Measurements from ENCODE around the gene PIR. TPM values are rescaled to one million over a fixed set of nuclear protein-coding genes. Genes with fewer than 3 reads are reported as not detected.

The PIR gene
- total RNA-seq: 27.6 to 28.8 TPM (median 28.7 TPM) in 3 replicates

- peak within 1 kb of the TSS; percentile 87 for H3K27ac Mint-ChIP-seq
- no peaks in the 10 kb centered on the region for H3K9me3 Mint-ChIP-seq
Measured at GRCh38 chrX:15493118-15493962, at the start of gene PIR. Gene PIR (minus strand): TSS chrX:15493333. CDS start chrX:15491257, 2,076 bp downstream.

GRCh38 chrX:15530318-15530717 is 37.2 kb upstream of the PIR start:
- DNase-seq (ENCODE audit: low spot score in 2 of 2, unreplicated experiment in 2 of 2): no peak
- Mint-ChIP-seq H3K27ac (no peak overlapping the region), H3K27me3 (ENCODE audit: low read depth) (peaks cover 5% of the 10 kb centered on the region), H3K4me1 (peaks cover 10% of the 10 kb centered on the region), H3K4me3 (no peak overlapping the region), H3K9me3 (no peaks in the 10 kb centered on the region), H3K36me3 (no peaks in the 10 kb centered on the region)
- no peak for TF ChIP-seq CTCF (IDR thresholded peaks at IDR 0.05; ENCODE audit: unreplicated experiment)

More at GRCh38 chrX:15493118-15493962, at the start of gene PIR:
- Mint-ChIP-seq H3K4me3 (peak within 1 kb of the TSS; percentile 82), H3K36me3 (peaks cover 10% of the 10 kb centered on the region), H3K27me3 (ENCODE audit: low read depth) (no peaks in the 10 kb centered on the region), H3K4me1 (peaks cover 27% of the 10 kb centered on the region)
- peak; percentile 69 to 85 for DNase-seq (ENCODE audit: low spot score in 2 of 2, unreplicated experiment in 2 of 2)
- TF ChIP-seq CTCF (IDR thresholded peaks at IDR 0.05; ENCODE audit: unreplicated experiment): peak; percentile 25

GRCh38 chrX:15529165-15529564 is 36.0 kb upstream of the PIR start:
- Mint-ChIP-seq H3K27ac (no peak overlapping the region), H3K4me1 (peaks cover 18% of the 10 kb centered on the region), H3K4me3 (no peak overlapping the region), H3K36me3 (no peaks in the 10 kb centered on the region), H3K27me3 (ENCODE audit: low read depth) (peaks cover 5% of the 10 kb centered on the region), H3K9me3 (no peaks in the 10 kb centered on the region)
- no peak for TF ChIP-seq CTCF (IDR thresholded peaks at IDR 0.05; ENCODE audit: unreplicated experiment)
- DNase-seq (ENCODE audit: low spot score in 2 of 2, unreplicated experiment in 2 of 2): no peak

GRCh38 chrX:15525664-15526416 is 32.7 kb upstream of the PIR start:
- no peaks in the 10 kb centered on the region for H3K36me3 Mint-ChIP-seq
- H3K4me1 Mint-ChIP-seq: peaks cover 33% of the 10 kb centered on the region
- H3K27me3 Mint-ChIP-seq (ENCODE audit: low read depth): peaks cover 6% of the 10 kb centered on the region
- H3K27ac Mint-ChIP-seq: peak overlapping the region; percentile 62
- H3K9me3 Mint-ChIP-seq: peaks cover 7% of the 10 kb centered on the region
- no peak overlapping the region for H3K4me3 Mint-ChIP-seq
- no peak for TF ChIP-seq CTCF (IDR thresholded peaks at IDR 0.05; ENCODE audit: unreplicated experiment)
- no peak for DNase-seq (ENCODE audit: low spot score in 2 of 2, unreplicated experiment in 2 of 2)

- Mint-ChIP-seq H3K9me3 (peaks cover 7% of the 10 kb centered on the region), H3K27ac (peak overlapping the region; percentile 40), H3K4me1 (peaks cover 33% of the 10 kb centered on the region), H3K27me3 (ENCODE audit: low read depth) (peaks cover 6% of the 10 kb centered on the region), H3K36me3 (no peaks in the 10 kb centered on the region), H3K4me3 (no peak overlapping the region)
- DNase-seq (ENCODE audit: low spot score in 2 of 2, unreplicated experiment in 2 of 2): no peak
- no peak for TF ChIP-seq CTCF (IDR thresholded peaks at IDR 0.05; ENCODE audit: unreplicated experiment)
Measured at GRCh38 chrX:15524417-15524816, 31.3 kb upstream of the PIR start.
